ENCODE results near the gene MRLN. TPM values are rescaled to one million over a fixed set of nuclear protein-coding genes. Genes with fewer than 3 reads are reported as not detected.

The MRLN gene
- total and polyA plus RNA-seq, 10 of the 15 experiments (the other 5 are each of a cell fraction or from before 2014, with no cell fraction given): 0.19 TPM; not detected in 9

- TF ChIP-seq, protein P1, sequence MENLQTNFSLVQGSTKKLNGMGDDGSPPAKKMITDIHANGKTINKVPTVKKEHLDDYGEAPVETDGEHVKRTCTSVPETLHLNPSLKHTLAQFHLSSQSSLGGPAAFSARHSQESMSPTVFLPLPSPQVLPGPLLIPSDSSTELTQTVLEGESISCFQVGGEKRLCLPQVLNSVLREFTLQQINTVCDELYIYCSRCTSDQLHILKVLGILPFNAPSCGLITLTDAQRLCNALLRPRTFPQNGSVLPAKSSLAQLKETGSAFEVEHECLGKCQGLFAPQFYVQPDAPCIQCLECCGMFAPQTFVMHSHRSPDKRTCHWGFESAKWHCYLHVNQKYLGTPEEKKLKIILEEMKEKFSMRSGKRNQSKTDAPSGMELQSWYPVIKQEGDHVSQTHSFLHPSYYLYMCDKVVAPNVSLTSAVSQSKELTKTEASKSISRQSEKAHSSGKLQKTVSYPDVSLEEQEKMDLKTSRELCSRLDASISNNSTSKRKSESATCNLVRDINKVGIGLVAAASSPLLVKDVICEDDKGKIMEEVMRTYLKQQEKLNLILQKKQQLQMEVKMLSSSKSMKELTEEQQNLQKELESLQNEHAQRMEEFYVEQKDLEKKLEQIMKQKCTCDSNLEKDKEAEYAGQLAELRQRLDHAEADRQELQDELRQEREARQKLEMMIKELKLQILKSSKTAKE (IDR thresholded peaks at IDR 0.05; ENCODE audit: low read depth, poor library complexity, severe bottlenecking): no peak
- TF ChIP-seq YY1 (IDR thresholded peaks at IDR 0.05; ENCODE audit: low read depth, low read length): no peak
Measured at GRCh38 chr10:59698326-59698725, 54.9 kb downstream of the MRLN start (continued).

DNA sequence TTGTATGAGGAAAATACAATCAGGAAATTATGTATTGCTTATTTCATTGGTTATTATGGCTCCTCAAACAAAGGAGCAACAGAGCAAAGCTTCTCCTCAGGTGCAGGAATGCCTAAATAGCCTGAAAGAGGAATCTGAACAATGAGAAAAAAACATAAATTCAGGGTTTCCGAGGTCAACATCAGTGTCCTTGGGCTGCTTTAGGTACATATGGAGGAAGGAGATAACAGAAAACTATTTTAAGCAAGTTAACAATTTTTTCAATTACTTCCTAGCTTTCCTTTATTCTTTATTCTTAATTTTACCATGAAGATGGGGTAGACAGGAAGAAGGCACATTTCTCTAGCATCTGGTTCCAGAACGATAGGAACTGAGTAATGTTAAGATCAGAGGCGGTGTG is 57.6 kb downstream of the MRLN start:
- ChIA-PET POLR2A (no interaction called here), RAD21 (ENCODE audit: unreplicated experiment) (no interaction called here), CTCF (no interaction called here), SMC1A (ENCODE audit: uncharacterized antibody, unreplicated experiment) (no interaction called here)
- H3K9ac ChIP-seq (ENCODE audit: control insufficient read depth, insufficient read depth, low read length): no peak overlapping the region
- no TSS peak for BruUV-seq (replicated peaks)
- H3K4me3 ChIP-seq: no peak overlapping the region
- 42% methylated on average over 3 of the region's 3 CpGs for WGBS (ENCODE audit: insufficient coverage, insufficient replicate concordance, low lambda C conversion rate, missing lambda C conversion rate)
- no peaks in the 10 kb centered on the region for H3K79me2 ChIP-seq (ENCODE audit: control insufficient read depth, insufficient read depth, low read length)
- no peak for TF ChIP-seq JUNB (IDR thresholded peaks at IDR 0.05)
- TF ChIP-seq ZNF384 (IDR thresholded peaks at IDR 0.05; ENCODE audit: borderline replicate concordance, low read depth, low read length): no peak
- no peak for TF ChIP-seq IRF4 (IDR thresholded peaks at IDR 0.05; ENCODE audit: low read depth, low read length)
- no peak for TF ChIP-seq RCOR1 (conservative IDR thresholded peaks at IDR 0.05; ENCODE audit: low read depth, low read length)
- no peak for TF ChIP-seq SREBF2 (IDR thresholded peaks at IDR 0.05; ENCODE audit: low read length)
- no peak for TF ChIP-seq BHLHE40 (IDR thresholded peaks at IDR 0.05; ENCODE audit: borderline replicate concordance in 1 of 2, low read depth in 2 of 2, low read length in 1 of 2)
- TF ChIP-seq PRDM15 (CRISPR knock-in tag; IDR thresholded peaks at IDR 0.05): no peak
- no peak for TF ChIP-seq PML (IDR thresholded peaks at IDR 0.05; ENCODE audit: low read length)
- TF ChIP-seq ZNF207 (IDR thresholded peaks at IDR 0.05; ENCODE audit: borderline replicate concordance): no peak
- TF ChIP-seq CHD1 (IDR thresholded peaks at IDR 0.05; ENCODE audit: low read depth, low read length): no peak
- no peak for TF ChIP-seq ZNF687 (IDR thresholded peaks at IDR 0.05)
- no peak for TF ChIP-seq MYB (IDR thresholded peaks at IDR 0.05; ENCODE audit: borderline replicate concordance, low read depth, low read length)
- ATAC-seq (no peak), FAIRE-seq (no peak), DNase-seq (ENCODE audit: low read depth, low spot score) (no peak)
- H2AFZ ChIP-seq (ENCODE audit: control insufficient read depth, low read depth, low read length): no peak overlapping the region
- in situ Hi-C loops (cut with MboI) (no loop called here), intact Hi-C loops (cut with micrococcal nuclease; ENCODE audit: unreplicated experiment) (no loop called here)
- no peaks in the 10 kb centered on the region for H3K9me3 ChIP-seq (replicated peaks; ENCODE audit: control insufficient read depth, insufficient read depth, low read length)
- no peaks in the 10 kb centered on the region for H3K36me3 ChIP-seq (ENCODE audit: control insufficient read depth in 2 of 2, insufficient read depth in 2 of 2, low read length in 1 of 2)
- no peaks in the 10 kb centered on the region for H4K20me1 ChIP-seq (ENCODE audit: control insufficient read depth, insufficient read depth)
- H3K27me3 ChIP-seq (replicated peaks in 1 of 2; ENCODE audit: control insufficient read depth in 2 of 2, insufficient read depth in 2 of 2, low read length in 1 of 2): no peaks in the 10 kb centered on the region
- no peak overlapping the region for H3K27ac ChIP-seq (ENCODE audit: control insufficient read depth, insufficient read depth)
- no peak overlapping the region for H3K4me2 ChIP-seq (ENCODE audit: control insufficient read depth, insufficient read depth)
- H3K4me1 ChIP-seq (ENCODE audit: control insufficient read depth, insufficient read depth, low read length): no peaks in the 10 kb centered on the region

Measured in GM12878 (cell line).